ENCODE data around the gene AUH. TPM values are rescaled to one million over a fixed set of nuclear protein-coding genes. Genes with fewer than 3 reads are reported as not detected.

AUH gene
- total and polyA plus RNA-seq, 8 donors, result 13.6 to 33.7 (median 23.0) TPM

- Histone ChIP-seq H3K9me3 (peaks cover 0 to 3% of the 10 kb centered on the region in 2 donors), H3K36me3 (peaks cover 0 to 24% of the 10 kb centered on the region in 2 donors), H3K27ac (no peak overlapping the region), H3K4me3 (no peak overlapping the region), H3K27me3 (no peaks in the 10 kb centered on the region), H3K4me1 (peaks cover 0 to 4% of the 10 kb centered on the region in 2 donors)
- DNase-seq (no peak), ATAC-seq (no peak)
- no peak for TF ChIP-seq CTCF (IDR thresholded peaks at IDR 0.05)
- intact Hi-C loops (cut with DNase I), result no loop called here
Observed at GRCh38 chr9:91341749-91342148, 20.0 kb downstream of the AUH start.

GRCh38 chr9:91341258-91341746 is 20.4 kb downstream of the AUH start:
- Histone ChIP-seq H3K27ac (no peak overlapping the region), H3K4me1 (peaks cover 0 to 4% of the 10 kb centered on the region in 2 donors), H3K27me3 (no peaks in the 10 kb centered on the region), H3K4me3 (no peak overlapping the region), H3K36me3 (peaks cover 0 to 24% of the 10 kb centered on the region in 2 donors), H3K9me3 (peaks cover 0 to 3% of the 10 kb centered on the region in 2 donors)
- intact Hi-C loops (cut with DNase I), result no loop called here
- no peak for TF ChIP-seq CTCF (IDR thresholded peaks at IDR 0.05)
- no peak for ATAC-seq
- DNase-seq, result no peak

- DNase-seq (no peak), ATAC-seq (no peak)
- intact Hi-C loops (cut with DNase I), result no loop called here
- H3K36me3 ChIP-seq, result peaks cover 0 to 24% of the 10 kb centered on the region in 2 donors
- TF ChIP-seq CTCF (IDR thresholded peaks at IDR 0.05), result no peak
- H3K4me3 ChIP-seq, result no peak overlapping the region
- no peaks in the 10 kb centered on the region for H3K27me3 ChIP-seq
- no peak overlapping the region for H3K27ac ChIP-seq
- peaks cover 0 to 4% of the 10 kb centered on the region in 2 donors for H3K4me1 ChIP-seq
- H3K9me3 ChIP-seq, result peaks cover 0 to 3% of the 10 kb centered on the region in 2 donors
Observed at GRCh38 chr9:91340395-91340967, 21.2 kb downstream of the AUH start.

GRCh38 chr9:91338681-91339080 is 23.0 kb downstream of the AUH start:
- H3K27me3 ChIP-seq, result no peaks in the 10 kb centered on the region
- H3K4me3 ChIP-seq, result no peak overlapping the region
- intact Hi-C loops (cut with DNase I), result no loop called here
- TF ChIP-seq CTCF (IDR thresholded peaks at IDR 0.05), result no peak
- H3K36me3 ChIP-seq, result peaks cover 0 to 24% of the 10 kb centered on the region in 2 donors
- DNase-seq (no peak), ATAC-seq (no peak)
- H3K4me1 ChIP-seq, result peaks cover 0 to 4% of the 10 kb centered on the region in 2 donors
- H3K27ac ChIP-seq, result no peak overlapping the region
- H3K9me3 ChIP-seq, result peaks cover 0 to 3% of the 10 kb centered on the region in 2 donors

GRCh38 chr9:91336786-91337185 is 24.9 kb downstream of the AUH start:
- Histone ChIP-seq H3K4me1 (peaks cover 0 to 10% of the 10 kb centered on the region in 2 donors), H3K9me3 (no peaks in the 10 kb centered on the region), H3K4me3 (no peak overlapping the region), H3K27me3 (no peaks in the 10 kb centered on the region), H3K27ac (no peak overlapping the region), H3K36me3 (peaks cover 0 to 16% of the 10 kb centered on the region in 2 donors)
- intact Hi-C loops (cut with DNase I), result no loop called here
- no peak for DNase-seq
- no peak for ATAC-seq
- no peak for TF ChIP-seq CTCF (IDR thresholded peaks at IDR 0.05)
